HG02678 (cell line): ENCODE data around the gene PRRG4.
A peak's percentile ranks its signal among the peaks of the same experiment; 100 is the strongest.
"Not testable (repeated sequence)": the region's sequence is repeated elsewhere in the genome, so short reads cannot be mapped to it uniquely, and the experiment has no call there.

Source experiments
- ATAC-seq: cut with Tn5 transposase; IDR thresholded peaks from one replicate; pipeline ENCODE4 v1.9.1; 2021; ENCODE audit warnings: mild to moderate bottlenecking, moderate library complexity; ENCODE audit not compliant: unreplicated experiment

Gene PRRG4

GRCh38 chr11:32829157-32829679 lies 509 bp upstream of the PRRG4 start:
- peak; percentile 46 for ATAC-seq

GRCh38 chr11:32830413-32830738 lies 649 bp downstream of the PRRG4 start:
- peak; percentile 15 for ATAC-seq

- ATAC-seq, result no peak
Measured at GRCh38 chr11:32830796-32831195, 1.1 kb downstream of the PRRG4 start.

- ATAC-seq, result no peak
Measured at GRCh38 chr11:32831221-32831620, 1.5 kb downstream of the PRRG4 start.

- no peak for ATAC-seq
Measured at GRCh38 chr11:32833921-32834320, 4.2 kb downstream of the PRRG4 start.

GRCh38 chr11:32836946-32837345 lies 7.2 kb downstream of the PRRG4 start:
- ATAC-seq, result no peak

- no peak for ATAC-seq
Measured at GRCh38 chr11:32838505-32839274, 9.0 kb downstream of the PRRG4 start.

- no peak for ATAC-seq
Measured at GRCh38 chr11:32839308-32839707, 9.6 kb downstream of the PRRG4 start.

- no peak for ATAC-seq
Measured at GRCh38 chr11:32840587-32840986, 10.9 kb downstream of the PRRG4 start.

GRCh38 chr11:32843544-32843943 lies 13.8 kb downstream of the PRRG4 start:
- no peak for ATAC-seq

- ATAC-seq, result no peak
Measured at GRCh38 chr11:32847511-32847910, 17.8 kb downstream of the PRRG4 start.

GRCh38 chr11:32849761-32850160 lies 20.0 kb downstream of the PRRG4 start:
- no peak for ATAC-seq

GRCh38 chr11:32851251-32851650 lies 21.5 kb downstream of the PRRG4 start:
- no peak for ATAC-seq

GRCh38 chr11:32852207-32852606 lies 22.5 kb downstream of the PRRG4 start:
- no peak for ATAC-seq

- ATAC-seq, result no peak
Measured at GRCh38 chr11:32855601-32856000, 25.9 kb downstream of the PRRG4 start.

- no peak for ATAC-seq
Measured at GRCh38 chr11:32858731-32859130, 29.0 kb downstream of the PRRG4 start.

GRCh38 chr11:32861850-32862577 lies 32.3 kb downstream of the PRRG4 start:
- ATAC-seq, result no peak

- ATAC-seq, result no peak
Measured at GRCh38 chr11:32864555-32864954, 34.8 kb downstream of the PRRG4 start.

GRCh38 chr11:32868752-32869151 lies 39.0 kb downstream of the PRRG4 start:
- not testable (repeated sequence) for ATAC-seq

- ATAC-seq, result no peak
Measured at GRCh38 chr11:32870676-32871075, 40.9 kb downstream of the PRRG4 start.

GRCh38 chr11:32874132-32874531 lies 44.4 kb downstream of the PRRG4 start:
- no peak for ATAC-seq

- ATAC-seq, result no peak
Measured at GRCh38 chr11:32881286-32881685, 51.6 kb downstream of the PRRG4 start.
